HL-60/S4 treated with retinoic acid at 250 ng/mL for 4 days and 3 days (cell line): ENCODE data around the gene LCN2.
"Not testable (repeated sequence)": the region's sequence is repeated elsewhere in the genome, so short reads cannot be mapped to it uniquely, and the experiment has no call there.

Experiments used
- in situ Hi-C: fragments of 300-500 bp; cut with MboI; formaldehyde crosslinking; loops from 2 replicates; pipeline ENCODE4 v1.7.0; 2022; ENCODE audit warnings: low sequenced_read_pairs

LCN2 gene

GRCh38 chr9:128149001-128149701 lies at the start of gene LCN2:
TSS of gene LCN2 (plus strand) at chr9:128149453. CDS start at chr9:128149526, 73 bp downstream.
- in situ Hi-C loops, result no loop called here

GRCh38 chr9:128099932-128100491 lies 49.2 kb upstream of the LCN2 start:
- in situ Hi-C loops, result no loop called here

- in situ Hi-C loops, result no loop called here
These were observed 48.7 kb upstream of the LCN2 start for GRCh38 chr9:128100581-128100980.

- in situ Hi-C loops, result no loop called here
These were observed 48.0 kb upstream of the LCN2 start for GRCh38 chr9:128101231-128101661.

DNA sequence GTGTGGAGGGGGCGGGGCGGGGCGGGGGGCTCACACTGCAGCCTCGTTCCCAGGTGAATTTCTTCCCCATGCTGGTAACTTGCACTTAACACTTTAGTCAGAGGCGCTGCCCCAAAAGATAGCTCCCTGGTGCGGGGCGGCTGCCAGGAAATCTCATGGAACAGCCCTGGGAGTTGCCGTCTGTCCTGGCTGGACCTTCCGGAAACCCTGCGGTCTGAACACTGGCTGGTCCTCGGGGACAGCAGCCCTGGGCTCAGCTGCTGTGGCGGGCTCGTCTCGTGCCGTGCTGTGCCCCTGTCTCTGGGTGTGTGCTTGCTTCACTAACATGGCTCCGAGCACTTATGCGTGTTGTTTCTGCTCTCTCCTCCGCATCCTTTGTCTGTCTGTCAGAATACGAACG lies 47.6 kb upstream of the LCN2 start:
- in situ Hi-C loops, result no loop called here

GRCh38 chr9:128102196-128102595 lies 47.1 kb upstream of the LCN2 start:
- in situ Hi-C loops, result no loop called here

DNA sequence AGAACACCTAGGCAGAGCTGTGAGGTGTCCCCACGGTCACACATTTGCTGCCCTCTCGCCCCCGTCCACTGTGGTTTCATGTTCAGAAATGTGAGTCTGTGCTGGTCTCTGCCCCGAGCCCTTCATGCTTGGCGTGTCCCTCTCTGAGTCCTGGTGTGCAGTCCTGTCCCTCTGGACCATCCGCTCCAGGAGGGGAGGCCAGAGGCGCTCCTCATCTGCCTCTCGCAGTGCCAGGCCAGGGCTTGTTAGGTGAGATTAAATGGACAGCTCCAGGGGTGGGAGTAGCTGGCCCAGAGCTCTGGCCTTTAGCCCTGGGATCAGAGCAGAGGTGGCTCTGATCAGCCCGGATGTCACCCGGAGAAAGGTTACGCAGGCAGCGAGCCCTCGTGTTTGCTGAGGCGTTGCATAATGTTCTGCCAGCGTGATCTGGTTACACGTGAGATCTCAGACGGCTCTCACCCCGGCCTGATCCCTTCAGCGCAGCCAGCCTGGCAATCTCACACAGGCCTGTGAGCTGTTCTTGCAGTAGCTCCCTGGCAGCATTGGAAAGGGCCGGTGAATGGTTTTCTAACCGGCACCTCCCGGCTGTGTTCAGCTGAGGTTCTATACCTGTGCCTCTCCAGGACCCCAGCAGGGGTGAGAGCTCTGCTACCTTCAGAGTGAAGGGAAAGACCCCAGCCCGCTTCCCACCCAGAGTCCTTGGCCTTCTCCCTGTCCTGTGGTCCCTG lies 46.2 kb upstream of the LCN2 start:
- in situ Hi-C loops, result no loop called here

DNA sequence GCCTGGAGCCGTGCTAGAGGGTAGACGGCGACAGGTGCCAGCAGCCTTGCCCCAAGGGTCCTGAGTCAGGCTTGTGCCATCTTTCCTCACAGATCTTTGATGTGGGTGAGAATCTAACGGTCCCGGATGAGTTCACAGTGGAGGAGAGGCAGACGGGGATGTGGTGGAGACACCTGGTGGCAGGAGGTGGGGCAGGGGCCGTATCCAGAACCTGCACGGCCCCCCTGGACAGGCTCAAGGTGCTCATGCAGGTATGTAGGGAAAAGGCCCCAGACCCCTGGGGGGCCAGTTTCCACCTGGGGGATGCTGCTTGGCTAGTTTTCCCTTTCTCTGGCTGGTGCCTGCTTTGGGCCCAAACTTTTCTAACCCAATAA lies 45.7 kb upstream of the LCN2 start:
- in situ Hi-C loops, result no loop called here

DNA sequence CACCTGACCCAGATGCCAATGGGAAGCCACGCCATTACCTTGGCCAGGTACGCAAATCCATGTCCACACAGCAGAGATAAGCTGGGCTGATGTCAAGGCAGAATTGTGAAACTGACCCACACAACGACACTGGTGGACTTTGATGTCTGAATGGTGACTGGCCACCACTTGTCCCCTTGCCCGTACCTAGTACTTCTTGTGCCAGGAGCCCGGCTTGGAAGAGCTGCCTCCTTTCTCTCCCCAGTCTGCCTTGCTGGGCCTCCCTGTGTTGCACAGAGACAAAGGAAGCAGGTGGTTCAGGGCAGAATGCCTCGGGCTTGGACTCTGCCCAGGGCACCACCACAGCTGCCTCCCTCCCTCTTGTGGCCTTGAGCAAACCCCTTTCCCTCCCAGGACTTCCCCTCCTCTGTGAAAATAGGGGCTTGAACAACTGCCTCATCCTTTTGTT lies 45.1 kb upstream of the LCN2 start:
- in situ Hi-C loops, result no loop called here

DNA sequence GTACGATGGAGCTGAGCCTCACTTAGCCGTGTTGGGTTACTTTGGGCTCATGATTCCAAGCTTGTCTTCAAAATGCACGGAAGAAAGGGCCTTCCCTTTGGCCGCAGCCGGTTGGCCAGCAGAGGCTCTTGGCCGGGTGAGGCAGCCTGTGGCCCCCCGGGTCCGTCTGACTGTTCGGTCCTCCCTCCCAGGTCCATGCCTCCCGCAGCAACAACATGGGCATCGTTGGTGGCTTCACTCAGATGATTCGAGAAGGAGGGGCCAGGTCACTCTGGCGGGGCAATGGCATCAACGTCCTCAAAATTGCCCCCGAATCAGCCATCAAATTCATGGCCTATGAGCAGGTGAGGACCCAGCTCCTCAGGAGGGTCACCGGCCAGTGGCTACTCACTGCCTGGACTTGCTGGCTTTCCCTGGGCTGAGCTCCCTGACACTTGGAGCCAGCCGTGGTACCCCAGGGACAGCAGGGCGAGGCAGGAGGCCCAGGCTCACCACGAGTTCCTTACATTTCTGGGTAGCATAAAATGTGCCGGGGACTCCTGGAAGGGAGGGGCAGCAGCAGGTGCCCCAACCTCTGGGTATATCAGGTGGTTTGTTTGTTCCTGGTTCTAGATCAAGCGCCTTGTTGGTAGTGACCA lies 43.6 kb upstream of the LCN2 start:
- in situ Hi-C loops, result no loop called here

DNA sequence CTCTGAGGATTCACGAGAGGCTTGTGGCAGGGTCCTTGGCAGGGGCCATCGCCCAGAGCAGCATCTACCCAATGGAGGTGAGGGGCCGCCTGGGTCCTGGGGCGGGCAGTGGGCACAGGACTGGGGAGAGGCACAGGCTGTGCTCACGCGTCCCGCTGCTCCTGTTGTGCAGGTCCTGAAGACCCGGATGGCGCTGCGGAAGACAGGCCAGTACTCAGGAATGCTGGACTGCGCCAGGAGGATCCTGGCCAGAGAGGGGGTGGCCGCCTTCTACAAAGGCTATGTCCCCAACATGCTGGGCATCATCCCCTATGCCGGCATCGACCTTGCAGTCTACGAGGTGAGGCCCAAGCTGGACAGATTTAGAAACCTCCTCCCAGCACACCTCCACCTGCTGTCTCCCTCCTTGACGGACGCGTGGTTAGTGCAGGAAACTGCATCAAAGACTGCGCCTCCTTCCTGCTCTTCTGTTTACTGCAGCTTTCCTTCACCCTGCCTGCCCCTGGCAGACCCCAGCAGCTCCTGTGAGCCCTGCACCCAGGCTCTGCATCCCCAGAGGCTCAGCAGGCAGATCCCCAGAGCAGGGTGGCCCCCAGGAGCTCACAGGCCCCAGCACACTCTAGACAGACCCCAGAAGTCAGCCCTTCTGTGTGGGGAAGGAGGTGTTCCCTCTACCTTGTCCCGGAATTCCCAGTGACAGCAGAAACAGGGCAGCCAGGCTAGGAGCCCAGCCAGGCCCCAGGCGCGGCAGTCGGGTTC lies 42.9 kb upstream of the LCN2 start:
- in situ Hi-C loops, result no loop called here

DNA sequence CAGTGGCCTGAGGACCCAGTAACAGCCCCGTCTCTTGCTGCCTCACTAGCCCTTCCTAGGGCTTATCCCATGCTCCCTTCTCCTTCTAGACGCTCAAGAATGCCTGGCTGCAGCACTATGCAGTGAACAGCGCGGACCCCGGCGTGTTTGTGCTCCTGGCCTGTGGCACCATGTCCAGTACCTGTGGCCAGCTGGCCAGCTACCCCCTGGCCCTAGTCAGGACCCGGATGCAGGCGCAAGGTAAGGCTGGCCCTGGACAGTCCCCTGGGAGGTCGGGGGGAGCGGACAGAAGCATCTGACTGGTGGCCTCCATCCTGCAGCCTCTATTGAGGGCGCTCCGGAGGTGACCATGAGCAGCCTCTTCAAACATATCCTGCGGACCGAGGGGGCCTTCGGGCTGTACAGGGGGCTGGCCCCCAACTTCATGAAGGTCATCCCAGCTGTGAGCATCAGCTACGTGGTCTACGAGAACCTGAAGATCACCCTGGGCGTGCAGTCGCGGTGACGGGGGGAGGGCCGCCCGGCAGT lies 42.2 kb upstream of the LCN2 start:
- in situ Hi-C loops, result no loop called here

- in situ Hi-C loops, result no loop called here
These were observed 41.6 kb upstream of the LCN2 start for GRCh38 chr9:128107468-128108268.

GRCh38 chr9:128108269-128109049 lies 40.8 kb upstream of the LCN2 start:
- in situ Hi-C loops, result no loop called here

- in situ Hi-C loops, result no loop called here
These were observed 40.1 kb upstream of the LCN2 start for GRCh38 chr9:128109050-128109709.

DNA sequence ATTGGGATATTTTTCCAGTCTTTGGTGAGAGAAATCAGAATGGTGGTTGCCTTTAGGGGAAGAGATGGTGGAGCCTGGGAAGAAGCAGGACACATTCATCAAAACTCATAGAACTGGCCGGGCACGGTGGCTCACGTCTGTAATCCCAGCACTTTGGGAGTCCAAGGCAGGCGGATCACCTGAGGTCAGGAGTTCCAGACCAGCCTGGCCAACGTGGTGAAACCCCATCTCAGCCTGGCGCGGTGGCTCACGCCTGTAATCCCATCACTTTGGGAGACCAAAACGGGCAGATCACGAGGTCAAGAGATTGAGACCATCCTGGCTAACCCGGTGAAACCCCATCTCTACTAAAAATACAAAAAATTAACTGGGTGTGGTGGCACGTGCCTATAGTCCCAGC lies 37.5 kb upstream of the LCN2 start:
- in situ Hi-C loops, result not testable (repeated sequence)

DNA sequence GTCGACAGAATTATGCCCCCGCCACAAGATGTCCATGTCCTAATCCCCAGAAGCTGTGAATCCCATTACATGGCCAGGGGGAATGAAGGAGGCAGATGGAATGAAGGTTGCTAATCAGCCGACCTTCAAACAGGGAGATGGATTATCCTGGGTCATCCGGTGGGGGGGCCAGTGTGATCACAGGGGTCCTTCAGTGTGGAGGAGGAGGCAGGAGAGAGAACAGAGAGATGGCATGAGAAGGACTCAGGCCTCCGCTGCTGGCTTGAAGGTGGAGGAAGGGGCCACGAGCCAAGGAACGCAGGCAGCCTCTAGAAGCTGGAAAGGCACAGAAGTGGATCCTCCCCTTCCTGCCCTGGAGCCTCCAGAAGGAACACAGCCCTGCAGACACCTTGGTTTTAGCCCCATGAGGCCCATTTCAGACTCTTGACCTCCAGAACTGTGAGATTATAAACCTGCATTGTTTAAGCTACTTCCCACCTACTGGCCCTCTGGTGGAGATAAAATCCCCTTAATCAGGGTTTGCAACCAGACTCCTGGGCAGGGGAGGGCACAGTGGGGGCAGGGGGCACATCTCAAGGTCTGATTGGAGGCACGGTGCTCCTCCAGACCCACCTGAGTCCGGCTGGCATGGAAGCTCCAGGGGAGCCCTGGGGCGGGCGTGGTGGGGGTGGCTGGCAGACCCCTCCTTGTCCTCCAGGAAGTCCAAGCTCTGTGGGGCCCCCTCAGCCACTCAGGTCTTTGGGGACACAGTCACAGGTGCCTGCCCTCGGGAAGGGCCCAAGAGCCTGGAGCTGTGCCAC lies 35.5 kb upstream of the LCN2 start:
- in situ Hi-C loops, result no loop called here
